Measurements from ENCODE around the gene RBFA.

Gene RBFA

DNA sequence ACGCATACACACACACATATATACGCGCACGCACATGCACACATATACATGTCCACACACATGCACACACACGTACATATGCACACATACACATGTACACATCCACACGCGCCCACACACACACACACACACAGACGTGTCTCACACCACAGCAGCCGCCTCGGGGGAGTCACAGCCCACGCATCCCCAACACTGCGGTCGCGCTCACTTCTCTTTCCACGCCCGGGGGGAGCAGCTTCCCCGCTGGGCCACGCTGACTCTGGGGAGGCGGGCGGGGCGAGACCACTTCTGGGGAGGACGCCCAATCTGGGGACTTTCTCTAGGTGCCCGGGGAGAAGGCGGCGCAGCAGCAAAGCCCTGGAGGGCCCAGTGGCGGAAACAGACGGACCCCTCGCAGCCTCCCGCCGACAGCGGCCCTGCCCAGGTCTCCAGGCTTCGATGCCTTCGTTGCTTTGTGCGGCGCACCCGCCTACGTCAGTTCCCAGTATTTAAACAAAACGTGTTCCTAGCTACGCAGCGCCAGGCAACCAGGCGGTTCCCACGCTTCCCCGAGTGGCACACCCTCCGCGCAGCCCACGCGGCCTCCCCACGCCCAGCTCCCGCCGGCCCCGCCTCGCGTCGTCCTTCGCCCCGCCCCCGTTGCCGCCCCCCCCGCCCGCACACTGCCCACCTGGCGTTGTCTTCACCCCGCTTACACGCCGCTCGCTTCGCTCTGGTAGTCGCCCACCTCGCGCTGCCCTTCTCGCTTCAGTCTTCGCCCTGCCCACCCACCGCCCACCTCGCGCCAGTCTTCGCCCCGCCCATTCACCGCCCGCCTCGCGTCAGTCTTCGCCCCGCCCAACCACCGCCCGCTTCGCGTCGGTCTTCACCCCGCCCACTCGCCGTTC lies 810 bp upstream of the RBFA start:
- DNase-seq: no peak

DNA sequence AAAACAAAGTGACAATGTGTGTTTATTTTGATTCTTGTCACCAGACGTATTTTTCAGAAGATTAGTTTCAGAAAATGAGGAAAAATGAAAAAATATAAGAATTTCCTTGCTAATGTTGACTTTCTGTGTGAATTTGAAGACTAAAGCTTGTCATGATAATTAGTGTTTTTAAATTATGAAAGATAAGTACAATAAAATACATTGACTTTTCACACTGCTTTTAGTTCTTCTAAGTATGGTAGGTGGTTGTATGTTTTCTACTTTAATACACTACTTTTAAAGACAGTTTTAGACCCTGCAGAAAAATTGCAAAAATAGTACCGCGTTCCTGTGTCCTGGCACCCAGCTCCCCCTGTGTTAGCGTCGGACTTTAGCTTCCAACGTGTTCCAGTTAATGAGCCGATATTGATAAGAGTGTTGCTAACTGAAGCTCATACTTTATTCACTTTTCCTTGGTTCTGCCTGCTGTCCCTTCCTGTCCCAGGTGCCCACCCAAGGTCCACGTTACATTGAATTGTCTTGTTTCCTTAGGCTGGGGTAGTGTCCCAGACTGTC lies 695 bp downstream of the RBFA start:
- no peak for DNase-seq

DNA sequence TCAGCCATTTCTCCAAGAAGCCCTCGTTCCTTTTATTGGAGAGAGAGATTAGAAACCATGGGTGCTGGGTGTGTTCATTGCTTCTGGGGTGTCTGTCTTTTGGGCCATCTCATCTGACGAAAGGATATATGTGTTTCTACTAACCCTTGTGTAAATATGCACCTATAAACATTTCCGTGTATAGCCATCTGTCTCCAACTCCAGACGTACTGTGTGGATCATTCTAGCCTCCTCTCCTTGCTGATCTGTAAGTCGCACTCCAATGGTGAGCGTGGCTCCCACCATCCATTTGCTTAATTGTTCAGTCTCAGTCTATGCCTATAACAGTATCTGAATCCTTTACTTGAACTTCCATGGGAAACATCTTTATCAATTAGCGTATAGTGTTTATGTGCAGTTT lies 1.8 kb downstream of the RBFA start:
- no peak for DNase-seq

DNA sequence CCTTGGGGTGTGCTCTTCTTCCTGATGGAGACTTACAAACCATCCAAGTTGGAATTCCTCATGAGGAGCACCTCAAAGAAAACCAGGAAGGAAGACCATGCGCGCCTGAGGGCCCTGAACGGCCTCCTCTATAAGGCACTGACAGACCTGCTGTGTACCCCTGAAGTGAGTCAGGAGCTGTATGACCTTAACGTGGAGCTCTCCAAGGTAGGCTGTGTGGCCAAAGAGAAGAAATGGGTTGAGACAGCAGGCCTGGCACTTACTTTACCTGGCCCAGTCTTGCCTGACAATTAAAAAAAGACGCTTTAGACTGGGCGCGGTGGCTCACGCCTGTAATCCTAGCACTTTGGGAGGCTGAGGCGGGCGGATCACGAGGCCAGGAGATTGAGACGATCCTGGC lies 3.1 kb downstream of the RBFA start:
- DNase-seq: no peak

DNA sequence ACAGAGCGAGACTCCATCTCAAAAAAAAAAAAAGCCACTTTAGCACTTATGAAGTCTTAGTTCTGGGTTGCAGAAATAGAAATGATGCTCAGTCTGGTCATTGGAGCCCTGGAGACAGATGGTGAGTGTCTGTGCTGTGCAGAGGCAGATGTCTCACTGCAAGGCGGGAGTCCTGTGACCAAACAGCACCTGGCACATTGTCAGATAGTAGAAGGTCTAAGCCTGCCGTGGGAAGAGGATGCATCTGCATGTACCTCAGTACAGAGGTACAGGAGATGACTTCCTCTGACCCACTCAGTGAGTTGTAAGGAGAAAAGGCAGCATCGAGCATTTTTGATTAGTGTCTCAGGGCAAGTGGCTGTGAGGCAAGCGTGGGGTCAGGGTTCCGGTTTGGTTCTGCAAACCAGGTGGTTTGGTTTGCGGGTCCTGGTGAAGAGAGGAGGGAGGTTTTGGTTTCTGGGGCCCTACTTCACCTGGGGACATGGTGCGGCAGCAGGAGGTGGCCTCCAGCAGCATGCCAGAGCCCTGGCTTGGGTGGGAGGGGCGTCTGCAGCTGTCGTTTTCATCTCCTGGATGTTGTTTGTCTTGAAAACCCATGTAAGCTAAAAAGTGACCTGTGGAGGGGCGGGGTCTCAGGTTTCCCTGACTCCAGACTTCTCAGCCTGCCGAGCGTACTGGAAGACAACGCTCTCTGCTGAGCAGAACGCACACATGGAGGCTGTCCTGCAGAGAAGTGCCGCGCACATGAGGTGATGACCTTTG lies 3.8 kb downstream of the RBFA start:
- DNase-seq: no peak

DNA sequence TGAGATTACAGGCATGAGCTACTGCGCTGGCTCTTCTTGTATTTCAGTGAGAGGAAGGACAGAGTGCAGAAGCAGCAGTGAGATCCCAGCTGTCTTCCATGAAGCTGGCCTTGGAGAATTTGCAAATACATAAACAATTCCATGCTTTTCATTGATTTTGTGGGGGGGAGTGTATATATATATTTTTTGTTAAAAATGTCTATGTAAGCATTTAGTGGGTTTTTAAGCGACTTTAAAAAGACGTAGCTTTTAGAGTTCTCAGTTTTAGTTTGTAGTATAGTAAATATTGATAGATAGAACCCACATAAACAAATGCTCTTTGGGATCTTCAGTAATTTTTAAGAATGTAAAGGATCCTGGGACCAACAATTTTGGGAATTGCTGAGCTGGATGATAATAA lies 6.3 kb downstream of the RBFA start:
- DNase-seq: no peak

DNA sequence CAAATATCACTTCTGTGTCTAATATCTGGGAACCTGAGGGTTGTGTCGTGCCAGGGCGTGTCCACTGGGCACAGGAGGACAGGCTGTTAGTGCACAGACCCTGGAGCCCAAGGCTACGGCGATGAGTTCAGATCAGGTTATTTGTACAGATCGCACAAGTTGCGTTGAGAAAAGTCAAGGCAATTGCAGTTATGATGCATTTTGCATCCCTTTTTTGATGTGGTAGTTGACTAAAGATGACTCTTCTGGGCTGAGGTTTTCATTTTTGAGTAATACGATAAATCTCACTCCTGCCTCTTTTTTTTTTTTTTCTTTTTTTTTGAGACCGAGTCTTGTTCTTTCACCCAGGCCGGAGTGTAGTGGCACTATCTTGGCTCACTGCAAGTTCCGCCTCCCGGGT lies 7.2 kb downstream of the RBFA start:
- no peak for DNase-seq

DNA sequence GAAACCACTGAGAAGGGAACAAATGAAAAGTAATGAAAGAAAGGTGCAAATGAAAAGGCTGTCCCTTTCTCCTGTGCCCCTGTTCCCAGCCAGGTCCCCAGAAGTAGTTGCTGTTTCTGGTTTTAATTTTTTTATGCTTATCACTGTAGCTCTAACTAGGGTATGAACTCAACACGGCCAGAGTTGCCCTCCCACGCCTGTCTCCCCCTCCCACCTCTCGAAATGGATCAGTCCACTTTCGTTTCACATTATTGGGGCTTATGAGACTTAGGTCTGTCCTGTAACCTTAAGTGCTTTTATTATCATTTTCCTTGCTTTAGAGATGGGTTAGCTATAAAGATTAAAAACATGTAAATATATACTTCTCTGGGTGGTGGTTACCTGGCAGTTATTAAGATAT lies 8.6 kb downstream of the RBFA start:
- no peak for DNase-seq

DNA sequence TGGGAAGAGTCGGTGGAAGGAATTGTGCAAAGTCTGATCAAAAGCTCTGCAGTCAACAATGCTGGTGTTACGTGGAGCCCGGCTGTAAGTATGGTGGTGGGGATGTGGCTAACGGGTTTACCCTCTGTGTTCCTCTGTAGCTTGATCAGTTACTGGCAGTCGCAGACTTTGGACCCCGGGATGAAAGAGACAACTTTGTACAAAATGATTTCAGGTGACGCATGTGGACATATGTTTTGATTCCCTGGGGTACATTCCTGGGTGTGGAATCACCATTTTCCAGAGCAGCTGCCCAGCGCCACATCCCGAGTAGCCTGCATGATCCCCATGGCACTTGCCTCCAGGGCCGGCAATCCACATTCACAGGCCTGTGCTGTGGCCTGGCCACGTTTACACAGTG lies 9.8 kb downstream of the RBFA start:
- no peak for DNase-seq

DNA sequence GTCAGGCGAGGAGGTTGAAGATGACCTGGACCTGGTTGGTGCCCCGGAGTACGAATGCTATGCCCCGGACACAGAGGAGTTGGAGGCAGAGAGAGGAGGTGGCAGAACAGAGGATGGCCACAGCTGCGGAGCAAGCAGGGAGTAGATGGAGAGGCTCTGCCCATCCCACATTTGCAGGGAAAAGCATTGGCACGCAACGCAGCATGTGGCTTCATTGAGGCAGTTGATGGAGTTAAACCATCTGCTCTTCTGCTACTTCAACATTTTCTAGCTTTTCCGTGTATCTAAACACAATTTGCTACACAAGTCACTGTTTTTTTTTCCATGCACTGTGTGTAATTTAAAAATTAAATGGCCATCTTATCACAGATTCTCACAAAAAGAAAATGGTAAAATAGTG lies 11.8 kb downstream of the RBFA start:
- no peak for DNase-seq

DNA sequence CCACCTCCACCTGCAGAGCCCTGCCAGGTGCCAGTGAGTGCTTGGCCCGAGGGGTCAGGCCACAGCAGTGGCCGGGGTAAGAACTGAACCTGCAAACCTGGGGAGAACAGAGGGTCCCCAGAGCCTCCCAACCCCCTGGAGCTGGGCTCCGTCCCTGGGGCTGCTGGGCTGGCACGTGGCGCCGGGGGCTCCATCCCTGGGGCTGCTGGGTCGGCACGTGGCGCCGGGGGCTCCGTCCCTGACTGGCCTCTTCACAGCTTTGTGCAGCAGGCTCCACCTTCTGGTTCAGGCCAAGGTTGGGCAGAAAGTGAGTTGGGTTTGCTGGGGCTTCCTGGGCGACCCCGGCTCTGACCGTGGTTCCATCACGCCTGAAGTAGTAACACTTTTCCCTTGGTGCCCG lies 12.2 kb downstream of the RBFA start:
- no peak for DNase-seq

DNA sequence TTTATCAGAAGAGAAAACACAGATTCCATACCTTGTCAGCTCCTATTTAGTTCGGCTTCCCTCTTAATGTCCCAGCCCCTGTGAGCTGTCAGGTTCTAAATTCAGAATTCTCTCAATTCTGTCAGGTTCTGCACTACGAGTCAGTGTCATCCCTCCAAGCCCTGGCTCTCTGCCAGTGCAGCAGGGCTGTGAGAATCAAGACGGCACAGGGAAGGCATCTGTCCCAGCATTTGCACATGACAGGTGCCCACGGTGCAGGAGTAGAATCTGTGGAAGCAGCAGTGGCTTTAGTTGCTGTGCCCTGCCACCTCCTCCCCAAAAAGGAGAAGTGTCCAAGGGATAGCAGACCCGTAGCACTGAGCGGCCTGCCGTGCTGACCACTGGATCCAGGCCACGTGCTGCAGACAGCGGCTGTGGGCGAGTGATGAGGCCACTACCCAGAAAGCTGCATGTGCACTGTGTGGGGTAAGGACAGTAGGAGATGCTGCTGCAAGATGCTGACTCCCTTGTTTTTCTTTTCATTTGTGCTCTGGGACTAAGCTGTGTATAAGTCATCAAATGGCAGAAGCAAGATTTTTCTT lies 12.8 kb downstream of the RBFA start:
- no peak for DNase-seq

DNA sequence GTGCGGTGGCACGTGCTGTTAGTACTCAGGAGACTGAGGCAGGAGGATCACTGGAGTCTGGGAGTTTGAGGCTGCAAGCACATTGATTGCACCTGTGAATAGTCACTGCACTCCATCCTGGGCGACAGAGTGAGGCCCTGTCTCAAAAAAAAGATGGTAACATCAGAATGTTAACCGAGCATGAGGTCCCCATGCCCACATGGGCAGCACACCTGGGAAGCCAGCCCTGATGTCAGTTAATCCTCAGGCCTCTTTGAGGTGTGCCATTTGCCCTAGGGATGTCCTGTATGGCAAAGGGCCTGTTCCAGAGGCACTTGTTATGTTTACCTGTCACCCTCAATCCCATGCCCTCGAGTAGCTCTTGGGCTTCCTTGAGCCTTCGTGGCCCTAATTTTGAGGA lies 16.6 kb downstream of the RBFA start:
- DNase-seq: no peak

DNA sequence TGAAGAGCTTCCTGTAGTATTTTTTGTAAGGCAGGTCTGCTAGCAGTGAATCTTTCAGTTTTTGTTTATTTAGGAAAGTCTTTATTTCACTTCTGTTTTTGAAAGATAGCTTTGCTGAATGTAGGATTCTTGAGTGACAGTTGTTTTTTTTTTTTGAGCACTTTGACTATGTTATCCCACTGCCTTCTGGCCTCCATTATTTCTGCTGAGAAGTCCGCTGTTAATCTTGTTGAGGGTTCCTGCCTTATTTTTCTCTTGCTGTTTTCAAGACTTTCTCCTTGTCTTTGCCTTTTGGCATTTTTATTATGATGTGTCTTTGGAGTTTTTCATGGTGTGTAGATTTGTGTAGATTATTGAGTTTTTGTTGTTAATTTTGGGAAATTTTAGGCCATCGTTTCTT lies 21.9 kb downstream of the RBFA start:
- DNase-seq: no peak

DNA sequence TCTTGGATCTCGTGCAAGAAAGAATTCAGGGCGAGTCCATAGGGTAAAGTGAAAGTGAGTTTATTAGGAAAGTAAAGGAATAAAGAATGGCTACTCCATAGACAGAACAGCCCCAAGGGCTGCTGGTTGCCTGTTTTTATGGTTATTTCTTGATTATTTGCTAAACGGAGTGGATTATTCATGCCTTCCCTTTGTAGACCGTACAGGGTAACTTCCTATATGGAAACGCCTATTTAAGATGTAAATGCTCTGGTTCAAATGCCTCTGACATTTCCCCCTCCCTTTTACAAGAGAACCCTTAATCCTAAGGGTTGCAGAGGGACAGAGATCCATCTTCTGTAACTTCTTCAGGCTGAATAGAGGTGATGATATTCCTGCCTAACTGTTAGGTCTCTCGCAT lies 25.7 kb downstream of the RBFA start:
- no peak for DNase-seq

DNA sequence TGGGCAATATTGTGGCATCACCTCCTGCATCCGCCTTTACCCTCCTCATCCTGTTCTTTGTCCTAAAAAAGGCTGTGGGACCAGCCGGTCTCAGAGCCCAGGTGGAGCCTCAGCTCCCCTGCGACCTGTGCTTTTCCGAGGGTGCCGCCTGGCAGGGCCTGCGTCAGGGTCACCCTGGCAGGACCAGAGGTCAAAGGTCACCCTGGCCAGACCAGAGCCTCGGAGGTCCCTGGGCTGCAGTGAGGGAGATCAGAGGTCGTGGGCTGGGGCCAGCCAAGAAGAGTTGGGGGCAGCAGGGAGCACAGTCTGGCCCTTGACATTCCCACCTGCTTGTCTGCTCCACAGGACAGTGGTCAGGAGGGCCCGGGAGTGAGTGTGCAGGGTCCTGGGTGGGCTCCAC lies 31.5 kb downstream of the RBFA start:
- no peak for DNase-seq

DNA sequence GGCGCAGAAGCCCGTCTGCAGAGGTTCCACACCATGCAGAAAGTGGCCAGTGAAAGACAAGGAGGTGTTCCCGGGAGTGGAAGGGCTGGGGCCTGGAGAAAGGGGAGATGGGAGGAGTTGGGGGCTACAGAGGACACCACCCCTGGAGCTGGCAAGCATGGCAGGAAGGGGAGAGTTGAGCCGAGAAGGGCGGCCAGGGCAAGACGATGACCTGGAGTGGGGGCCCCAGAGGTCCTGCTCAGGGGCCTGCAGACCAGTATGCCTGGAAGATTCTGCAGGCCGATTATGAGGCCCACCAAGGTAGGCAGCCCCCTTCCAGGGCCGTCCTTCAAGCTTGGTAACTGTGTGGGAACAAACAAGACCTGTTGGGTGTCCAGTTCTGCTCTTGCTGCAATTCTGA lies 33.1 kb downstream of the RBFA start:
- no peak for DNase-seq

DNA sequence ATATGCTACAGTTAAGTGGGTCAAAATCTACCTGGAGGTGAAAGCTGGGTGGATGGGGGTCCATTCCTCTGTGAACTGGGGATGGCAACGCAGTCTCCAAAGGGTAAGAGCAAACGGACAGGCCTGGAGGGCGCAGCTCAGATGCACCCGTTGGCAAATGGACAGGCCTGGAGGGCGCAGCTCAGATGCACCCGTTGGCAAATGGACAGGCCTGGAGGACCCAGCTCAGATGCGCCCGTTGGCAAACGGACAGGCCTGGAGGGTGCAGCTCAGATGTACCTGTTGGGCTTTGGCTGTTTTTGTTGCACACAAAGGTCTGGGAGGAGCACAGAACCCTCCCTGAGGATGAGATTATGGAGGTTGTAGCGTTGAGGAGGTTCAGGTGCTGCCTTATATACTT lies 33.7 kb downstream of the RBFA start:
- DNase-seq: no peak

DNA sequence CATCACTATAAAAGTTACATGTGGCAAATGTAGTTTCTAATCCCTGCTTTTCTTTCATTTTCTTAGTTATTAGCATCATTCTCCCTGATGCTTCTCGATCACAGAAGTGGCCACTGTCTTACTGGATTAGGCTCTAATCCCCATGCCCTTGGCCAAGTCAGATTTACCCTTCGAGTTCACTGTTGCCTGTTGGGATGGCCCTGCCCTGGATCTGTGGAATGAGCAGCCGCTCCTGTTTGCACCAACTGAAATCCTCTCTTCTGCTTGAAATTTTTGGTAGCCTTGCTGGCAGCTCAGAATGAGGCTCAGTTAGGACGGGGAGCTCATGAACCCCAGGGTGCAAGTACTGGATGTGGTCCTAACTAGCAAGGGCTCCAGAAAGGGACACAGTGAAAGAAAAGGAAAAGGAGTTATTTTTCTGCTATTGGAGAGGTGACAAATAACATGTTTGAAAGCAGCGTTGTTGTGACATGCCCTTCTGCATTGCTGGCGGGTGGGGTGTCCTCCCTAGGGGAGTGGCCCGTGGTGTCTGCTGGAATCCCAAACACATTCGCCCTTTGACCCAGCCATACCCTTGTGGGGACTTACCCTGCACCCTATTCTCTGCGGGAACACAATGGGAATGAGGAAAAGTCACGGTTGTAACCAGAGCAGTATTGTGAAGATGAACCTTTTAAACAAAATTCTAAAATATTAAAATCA lies 34.5 kb downstream of the RBFA start:
- DNase-seq: no peak

DNA sequence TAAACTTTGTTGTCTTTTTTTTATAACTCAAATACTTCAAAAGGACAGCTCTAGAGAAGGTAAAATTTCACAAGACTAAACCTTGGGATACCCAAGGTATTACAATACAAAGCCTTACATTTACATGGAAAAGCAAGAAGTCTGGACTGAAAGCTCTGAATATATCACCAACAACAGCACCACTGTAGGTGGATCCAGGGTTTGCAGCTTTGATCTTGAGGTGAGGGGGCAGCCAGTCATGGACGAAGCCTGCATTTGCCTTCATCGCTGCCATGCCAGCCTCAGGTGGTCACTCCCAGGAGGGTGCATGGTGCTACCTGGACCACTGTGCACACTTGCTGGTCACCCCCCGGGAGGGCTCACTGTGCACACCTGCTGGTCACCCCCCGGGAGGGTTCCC lies 36.6 kb downstream of the RBFA start:
- DNase-seq: no peak

DNA sequence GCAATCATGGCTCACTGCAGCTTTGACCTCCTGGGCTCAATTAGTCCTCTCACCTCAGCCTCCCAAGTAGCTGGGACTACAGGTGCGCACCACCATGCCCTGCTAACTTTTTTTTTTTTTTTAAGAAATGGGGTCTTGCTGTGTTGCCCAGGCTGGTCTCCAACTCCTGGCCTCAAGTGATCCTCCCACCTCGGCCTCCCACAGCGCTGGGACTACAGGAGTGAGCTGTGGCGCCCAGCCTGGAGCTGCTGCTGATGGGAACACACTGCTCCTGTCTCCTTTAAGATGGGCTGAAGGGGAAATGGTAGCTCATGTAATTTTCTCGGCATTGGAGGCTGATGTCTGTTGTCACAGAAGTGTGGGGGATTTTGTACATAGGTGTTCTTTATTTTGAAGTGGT lies 39.9 kb downstream of the RBFA start:
- no peak for DNase-seq

DNA sequence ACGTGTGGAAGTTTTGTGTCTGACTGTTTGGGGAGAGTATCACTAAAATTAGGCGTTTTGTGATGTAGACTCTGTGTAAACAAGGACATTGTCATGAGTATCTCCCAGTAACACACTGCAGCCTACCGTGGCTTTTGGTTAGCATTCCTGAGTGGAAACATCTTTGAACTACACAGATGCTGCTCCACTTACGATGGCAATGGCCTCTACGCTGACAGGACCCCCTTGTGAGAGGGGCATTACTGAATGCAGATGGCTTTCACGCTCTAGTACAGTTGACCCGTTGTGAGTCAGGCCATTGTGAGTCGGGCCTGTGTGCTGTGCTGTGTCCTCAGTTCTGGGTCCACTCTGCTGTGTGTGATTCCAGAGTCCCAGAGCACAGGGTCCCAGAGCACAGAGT lies 40.5 kb downstream of the RBFA start:
- DNase-seq: no peak

DNA sequence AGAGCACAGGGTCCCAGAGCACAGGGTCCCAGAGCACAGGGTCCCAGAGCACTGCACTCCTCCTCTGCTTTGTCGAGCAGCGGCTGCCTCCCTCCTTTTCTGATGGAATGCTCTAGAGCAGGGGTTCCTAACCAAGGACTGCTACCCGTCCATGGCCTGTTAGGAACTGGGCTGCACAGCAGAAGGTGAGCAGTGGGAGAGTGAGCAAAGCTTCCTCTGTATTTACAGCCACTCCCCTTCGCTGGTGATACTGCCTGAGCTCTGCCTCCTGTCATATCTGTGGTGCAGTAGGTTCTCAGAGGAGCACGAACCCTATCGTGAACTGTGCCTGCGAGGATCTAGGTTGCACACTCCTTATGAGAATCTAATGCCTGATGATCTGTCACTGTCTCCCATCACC lies 41.7 kb downstream of the RBFA start:
- no peak for DNase-seq
